ENCODE measurements around the gene UBE3D. TPM values are rescaled to one million over a fixed set of nuclear protein-coding genes. Genes with fewer than 3 reads are reported as not detected.

The UBE3D gene
- total RNA-seq, 4 donors from 2014 or later, result 6.1 to 30.3 (median 14.4) TPM

- in situ Hi-C loops (cut with MboI; ENCODE audit: low pct_ligation_motif_present in 1 of 4, low pct_unique_long_range_greater_than_20kb in 1 of 4, low sequenced_read_pairs in 3 of 4) (no loop called here), intact Hi-C loops (cut with DNase I; ENCODE audit: low total_unique reads) (no loop called here)
- 100% methylated on average over 1 of the region's 1 CpG for WGBS, 2 donors (ENCODE audit: low coverage in 1 of 2)
- H3K27ac ChIP-seq, result no peak overlapping the region
- H3K4me1 ChIP-seq, result no peaks in the 10 kb centered on the region
- no peaks in the 10 kb centered on the region for H3K9me3 ChIP-seq
- TF ChIP-seq, protein P1, sequence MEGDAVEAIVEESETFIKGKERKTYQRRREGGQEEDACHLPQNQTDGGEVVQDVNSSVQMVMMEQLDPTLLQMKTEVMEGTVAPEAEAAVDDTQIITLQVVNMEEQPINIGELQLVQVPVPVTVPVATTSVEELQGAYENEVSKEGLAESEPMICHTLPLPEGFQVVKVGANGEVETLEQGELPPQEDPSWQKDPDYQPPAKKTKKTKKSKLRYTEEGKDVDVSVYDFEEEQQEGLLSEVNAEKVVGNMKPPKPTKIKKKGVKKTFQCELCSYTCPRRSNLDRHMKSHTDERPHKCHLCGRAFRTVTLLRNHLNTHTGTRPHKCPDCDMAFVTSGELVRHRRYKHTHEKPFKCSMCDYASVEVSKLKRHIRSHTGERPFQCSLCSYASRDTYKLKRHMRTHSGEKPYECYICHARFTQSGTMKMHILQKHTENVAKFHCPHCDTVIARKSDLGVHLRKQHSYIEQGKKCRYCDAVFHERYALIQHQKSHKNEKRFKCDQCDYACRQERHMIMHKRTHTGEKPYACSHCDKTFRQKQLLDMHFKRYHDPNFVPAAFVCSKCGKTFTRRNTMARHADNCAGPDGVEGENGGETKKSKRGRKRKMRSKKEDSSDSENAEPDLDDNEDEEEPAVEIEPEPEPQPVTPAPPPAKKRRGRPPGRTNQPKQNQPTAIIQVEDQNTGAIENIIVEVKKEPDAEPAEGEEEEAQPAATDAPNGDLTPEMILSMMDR (IDR thresholded peaks at IDR 0.05), result no peak
- TF ChIP-seq POLR2A (IDR thresholded peaks at IDR 0.05) (no peak), POLR2AphosphoS5 (IDR thresholded peaks at IDR 0.05) (no peak), EP300 (IDR thresholded peaks at IDR 0.05; ENCODE audit: low read depth) (no peak)
- H3K27me3 ChIP-seq, result no peaks in the 10 kb centered on the region
- no peaks in the 10 kb centered on the region for H3K36me3 ChIP-seq
- no peak overlapping the region for H3K4me3 ChIP-seq
- DNase-seq, result no peak
These were observed 107.1 kb downstream of the UBE3D start for GRCh38 chr6:82958551-82958950.

DNA sequence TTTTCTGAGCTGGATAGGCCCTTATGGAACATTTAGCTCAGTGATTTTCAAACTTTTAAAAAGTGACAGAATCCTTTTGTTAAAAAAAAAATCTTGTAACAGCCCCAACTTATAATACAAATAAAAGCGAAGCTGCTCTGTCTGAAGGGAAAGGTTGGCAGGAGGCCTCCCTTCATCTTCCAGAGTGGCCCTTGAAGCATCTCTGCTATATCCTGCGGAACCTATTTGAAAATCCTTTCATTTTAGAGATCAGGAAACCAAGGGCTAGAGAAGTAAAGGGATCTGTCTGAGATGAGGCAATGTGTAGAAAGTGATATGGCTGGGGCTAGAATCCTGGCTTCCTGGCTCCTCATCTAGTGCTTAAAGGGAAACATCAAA lies 107.8 kb downstream of the UBE3D start:
- intact Hi-C loops (cut with DNase I; ENCODE audit: low total_unique reads) (no loop called here), in situ Hi-C loops (cut with MboI; ENCODE audit: low pct_ligation_motif_present in 1 of 4, low pct_unique_long_range_greater_than_20kb in 1 of 4, low sequenced_read_pairs in 3 of 4) (no loop called here)
- Histone ChIP-seq H3K27me3 (no peaks in the 10 kb centered on the region), H3K4me3 (no peak overlapping the region), H3K9me3 (no peaks in the 10 kb centered on the region), H3K27ac (no peak overlapping the region), H3K4me1 (no peaks in the 10 kb centered on the region), H3K36me3 (no peaks in the 10 kb centered on the region)
- no peak for DNase-seq
- WGBS, 2 donors (ENCODE audit: low coverage in 1 of 2), result 72 to 100% methylated on average over 1 to 2 of the region's 2 CpGs
- TF ChIP-seq POLR2AphosphoS5 (IDR thresholded peaks at IDR 0.05) (no peak), POLR2A (IDR thresholded peaks at IDR 0.05) (no peak), EP300 (IDR thresholded peaks at IDR 0.05; ENCODE audit: low read depth) (no peak)
- TF ChIP-seq, protein P1 (IDR thresholded peaks at IDR 0.05), result no peak

- no peak for DNase-seq
- intact Hi-C loops (cut with DNase I; ENCODE audit: low total_unique reads) (no loop called here), in situ Hi-C loops (cut with MboI; ENCODE audit: low pct_ligation_motif_present in 1 of 4, low pct_unique_long_range_greater_than_20kb in 1 of 4, low sequenced_read_pairs in 3 of 4) (no loop called here)
- no peaks in the 10 kb centered on the region for H3K36me3 ChIP-seq
- no peak for TF ChIP-seq POLR2AphosphoS5 (IDR thresholded peaks at IDR 0.05)
- TF ChIP-seq EP300 (IDR thresholded peaks at IDR 0.05; ENCODE audit: low read depth), result no peak
- TF ChIP-seq, protein P1 (IDR thresholded peaks at IDR 0.05), result no peak
- TF ChIP-seq POLR2A (IDR thresholded peaks at IDR 0.05), result no peak
- no peaks in the 10 kb centered on the region for H3K4me1 ChIP-seq
- no peak overlapping the region for H3K4me3 ChIP-seq
- H3K27ac ChIP-seq, result no peak overlapping the region
- WGBS, 2 donors (ENCODE audit: low coverage in 1 of 2), result 74 to 81% methylated on average over 9 of the region's 9 CpGs
- no peaks in the 10 kb centered on the region for H3K9me3 ChIP-seq
- no peaks in the 10 kb centered on the region for H3K27me3 ChIP-seq
These were observed 108.3 kb downstream of the UBE3D start for GRCh38 chr6:82957171-82957867.

GRCh38 chr6:82955841-82956240 lies 109.8 kb downstream of the UBE3D start:
- no peak overlapping the region for H3K4me3 ChIP-seq
- intact Hi-C loops (cut with DNase I; ENCODE audit: low total_unique reads), result no loop called here
- H3K36me3 ChIP-seq, result no peaks in the 10 kb centered on the region
- TF ChIP-seq POLR2A (IDR thresholded peaks at IDR 0.05) (no peak), EP300 (IDR thresholded peaks at IDR 0.05; ENCODE audit: low read depth) (no peak), POLR2AphosphoS5 (IDR thresholded peaks at IDR 0.05) (no peak)
- TF ChIP-seq, protein P1 (IDR thresholded peaks at IDR 0.05), result no peak
- no peak overlapping the region for H3K27ac ChIP-seq
- H3K27me3 ChIP-seq, result no peaks in the 10 kb centered on the region
- no peaks in the 10 kb centered on the region for H3K4me1 ChIP-seq
- in situ Hi-C loops (cut with MboI; ENCODE audit: low pct_ligation_motif_present in 1 of 4, low pct_unique_long_range_greater_than_20kb in 1 of 4, low sequenced_read_pairs in 3 of 4), result no loop called here
- H3K9me3 ChIP-seq, result no peaks in the 10 kb centered on the region
- WGBS, 2 donors (ENCODE audit: low coverage in 1 of 2), result 82 to 88% methylated on average over 1 of the region's 1 CpG
- DNase-seq, result no peak

Data from transverse colon (tissue), 4 donors.